Fibroblast of lung (primary cell): ENCODE measurements around the gene EPSTI1. TPM values are rescaled to one million over a fixed set of nuclear protein-coding genes. Genes with fewer than 3 reads are reported as not detected.
A peak's percentile ranks its signal among the peaks of the same experiment; 100 is the strongest.

Source experiments
- DNase-seq, 2 donors: peaks; one replicate each; pipeline versions ENCODE4 v3.0.0 to v3.0.0-alpha.2; 2010; ENCODE audit warnings: low read depth in 2 of 2
- H2AFZ ChIP-seq: 2 replicates; pipeline ENCODE4 v1.5.1; 2012; ENCODE audit warnings: low read length, control low read depth, inconsistent platforms
- H3K27ac ChIP-seq: 2 replicates; pipeline ENCODE4 v1.5.1; 2011; ENCODE audit warnings: low read length, control low read depth; ENCODE audit not compliant: insufficient read depth
- H3K27me3 ChIP-seq: 2 replicates; pipeline ENCODE4 v1.5.1; 2011; ENCODE audit warnings: mild to moderate bottlenecking, low read length; ENCODE audit not compliant: control insufficient read depth, insufficient read depth
- H3K36me3 ChIP-seq: 2 replicates; pipeline ENCODE4 v1.5.1; 2011; ENCODE audit warnings: low read length; ENCODE audit not compliant: control insufficient read depth, insufficient read depth
- H3K4me1 ChIP-seq: 2 replicates; pipeline ENCODE4 v1.5.1; 2011; ENCODE audit warnings: low read length; ENCODE audit not compliant: control insufficient read depth, insufficient read depth; ENCODE audit errors: extremely low read depth
- H3K4me2 ChIP-seq: 2 replicates; pipeline ENCODE4 v1.5.1; 2011; ENCODE audit warnings: low read length, control low read depth; ENCODE audit not compliant: insufficient read depth; ENCODE audit errors: extremely low read depth
- H3K4me3 ChIP-seq, 4 experiments: fragments of 200-600 bp in 1 of 4; sonication (generic) in 1 of 4; replicated peaks in 1 of 4; 2 replicates each; pipeline ENCODE4 v1.5.1; 2011 to 2016; ENCODE audit warnings: low read length in 4 of 4, low read depth in 3 of 4, mild to moderate bottlenecking in 3 of 4, control low read depth in 2 of 4, inconsistent platforms in 1 of 4, mixed read lengths in 1 of 4; ENCODE audit not compliant: insufficient read depth in 1 of 4; ENCODE audit errors: control extremely low read depth in 1 of 4
- H3K79me2 ChIP-seq: 2 replicates; pipeline ENCODE4 v1.5.1; 2012; ENCODE audit warnings: mild to moderate bottlenecking, low read length, inconsistent platforms; ENCODE audit not compliant: control insufficient read depth, insufficient read depth
- H3K9ac ChIP-seq: 2 replicates; pipeline ENCODE4 v1.5.1; 2011; ENCODE audit warnings: mild to moderate bottlenecking, low read length, control low read depth; ENCODE audit not compliant: insufficient read depth
- H3K9me3 ChIP-seq: 2 replicates; pipeline ENCODE4 v1.5.1; 2012; ENCODE audit warnings: low read depth, low read length; ENCODE audit not compliant: control insufficient read depth, insufficient read depth
- H4K20me1 ChIP-seq: 2 replicates; pipeline ENCODE4 v1.5.1; 2011; ENCODE audit warnings: low read length; ENCODE audit not compliant: control insufficient read depth, insufficient read depth; ENCODE audit errors: extremely low read depth
- CTCF ChIP-seq, 2 donors: IDR thresholded peaks in 1 of 2; conservative IDR thresholded peaks in 1 of 2; 1 replicate in 1 of 2; 2 replicates in 1 of 2; pipeline ENCODE4 v1.5.1; 2011 to 2012; ENCODE audit warnings: low read length in 2 of 2, control low read depth in 1 of 2, inconsistent platforms in 1 of 2, low read depth in 1 of 2, mild to moderate bottlenecking in 1 of 2
- EZH2 ChIP-seq: IDR thresholded peaks from 2 replicates; pipeline ENCODE4 v1.5.1; 2012; ENCODE audit warnings: low read length, control low read depth, mild to moderate bottlenecking; ENCODE audit errors: missing control alignments
- polyA plus RNA-seq, 2 donors: library from polyadenylated mRNA; depleted of rRNA in 1 of 2; stranded (reverse) in 1 of 2; unstranded in 1 of 2; fragments of >200 nt; gene quantifications; 2 replicates each; pipeline ENCODE4 v1.2.1, GENCODE V29; 2011 to 2012; ENCODE audit warnings: missing spikeins in 1 of 2
- total RNA-seq: library from RNA; depleted of rRNA; stranded (reverse); fragments of >200 nt; gene quantifications from 2 replicates; pipeline ENCODE4 v1.2.1, GENCODE V29; 2014

The EPSTI1 gene
- total and polyA plus RNA-seq, 2 donors (not counting 1 experiment from before 2014, with no cell fraction given) = 5.6 to 10.9 TPM

- Histone ChIP-seq H3K9ac (no peak overlapping the region), H3K9me3 (no peaks in the 10 kb centered on the region), H2AFZ (no peak overlapping the region), H3K4me3 (no peak overlapping the region), H3K4me2 (no peak overlapping the region), H3K27ac (no peak overlapping the region), H3K4me1 (no peaks in the 10 kb centered on the region), H3K79me2 (peaks cover 5% of the 10 kb centered on the region), H3K36me3 (peaks cover 2% of the 10 kb centered on the region), H4K20me1 (no peaks in the 10 kb centered on the region), H3K27me3 (no peaks in the 10 kb centered on the region)
- DNase-seq = peak in 1 of 2 donors; percentile 23
- TF ChIP-seq CTCF (conservative IDR thresholded peaks at IDR 0.05 in 1 of 2, IDR thresholded peaks at IDR 0.05 in 1 of 2; ENCODE audit: low read depth in 1 of 2, low read length in 2 of 2) (no peak), EZH2 (no peak)
Measured at GRCh38 chr13:43031881-43032280, 39.8 kb upstream of the EPSTI1 start.

GRCh38 chr13:43030548-43030947, 38.5 kb upstream of the EPSTI1 start:
- Histone ChIP-seq H3K4me1 (no peaks in the 10 kb centered on the region), H3K27me3 (no peaks in the 10 kb centered on the region), H3K36me3 (no peaks in the 10 kb centered on the region), H3K9me3 (no peaks in the 10 kb centered on the region), H3K9ac (no peak overlapping the region), H3K4me3 (no peak overlapping the region), H2AFZ (no peak overlapping the region), H3K79me2 (peaks cover 5% of the 10 kb centered on the region), H3K4me2 (no peak overlapping the region), H3K27ac (no peak overlapping the region), H4K20me1 (no peaks in the 10 kb centered on the region)
- no peak for DNase-seq
- TF ChIP-seq CTCF (conservative IDR thresholded peaks at IDR 0.05 in 1 of 2, IDR thresholded peaks at IDR 0.05 in 1 of 2; ENCODE audit: low read depth in 1 of 2, low read length in 2 of 2) (no peak), EZH2 (no peak)

- no peaks in the 10 kb centered on the region for H3K4me1 ChIP-seq
- H3K4me3 ChIP-seq = no peak overlapping the region
- peak overlapping the region; percentile 16 for H3K4me2 ChIP-seq
- H4K20me1 ChIP-seq = no peaks in the 10 kb centered on the region
- no peak for TF ChIP-seq EZH2
- no peak for TF ChIP-seq CTCF (conservative IDR thresholded peaks at IDR 0.05 in 1 of 2, IDR thresholded peaks at IDR 0.05 in 1 of 2; ENCODE audit: low read depth in 1 of 2, low read length in 2 of 2)
- DNase-seq = no peak
- no peaks in the 10 kb centered on the region for H3K9me3 ChIP-seq
- H3K27ac ChIP-seq = no peak overlapping the region
- no peak overlapping the region for H2AFZ ChIP-seq
- H3K36me3 ChIP-seq = no peaks in the 10 kb centered on the region
- H3K27me3 ChIP-seq = no peaks in the 10 kb centered on the region
- H3K9ac ChIP-seq = no peak overlapping the region
- H3K79me2 ChIP-seq = peaks cover 16% of the 10 kb centered on the region
Measured at GRCh38 chr13:43026262-43026661, 34.2 kb upstream of the EPSTI1 start.
